Parathyroid adenoma (tissue), 2 donors: ENCODE results near the gene CCL4.
"Not testable (repeated sequence)": the region's sequence is repeated elsewhere in the genome, so short reads cannot be mapped to it uniquely, and the experiment has no call there.

Source experiments
- H2AFZ ChIP-seq: fragments of 300-600 bp; sonication (generic); one replicate; pipeline ENCODE4 v1.7.0; 2017; ENCODE audit warnings: antibody characterized with exemption, mild to moderate bottlenecking
- H3K27ac ChIP-seq: fragments of 300-600 bp; sonication (generic); one replicate; pipeline ENCODE4 v1.7.0; 2017
- H3K27me3 ChIP-seq: fragments of 300-600 bp; sonication (generic); one replicate; pipeline ENCODE4 v1.7.0; 2017; ENCODE audit warnings: low read length; ENCODE audit not compliant: control insufficient read depth, insufficient read depth
- H3K36me3 ChIP-seq: fragments of 300-600 bp; sonication (generic); one replicate; pipeline ENCODE4 v1.7.0; 2017; ENCODE audit warnings: low read length; ENCODE audit not compliant: control insufficient read depth, insufficient read depth
- H3K4me1 ChIP-seq: fragments of 300-600 bp; sonication (generic); one replicate; pipeline ENCODE4 v1.7.0; 2017; ENCODE audit warnings: control low read depth
- H3K4me2 ChIP-seq: fragments of 300-600 bp; sonication (generic); one replicate; pipeline ENCODE4 v1.7.0; 2017; ENCODE audit warnings: low read length
- H3K4me3 ChIP-seq: fragments of 300-600 bp; sonication (generic); one replicate; pipeline ENCODE4 v1.7.0; 2017; ENCODE audit warnings: low read depth, low read length
- H3K79me2 ChIP-seq: fragments of 300-600 bp; sonication (generic); one replicate; pipeline ENCODE4 v1.7.0; 2017; ENCODE audit warnings: control low read depth
- H3K9ac ChIP-seq: fragments of 300-600 bp; sonication (generic); one replicate; pipeline ENCODE4 v1.7.0; 2017; ENCODE audit warnings: mild to moderate bottlenecking
- H3K9me3 ChIP-seq: fragments of 300-600 bp; sonication (generic); one replicate; pipeline ENCODE4 v1.7.0; 2017; ENCODE audit warnings: low read length; ENCODE audit not compliant: control insufficient read depth
- CTCF ChIP-seq: fragments of 300-600 bp; sonication (generic); IDR thresholded peaks from one replicate; pipeline ENCODE4 v1.7.0; 2017; ENCODE audit warnings: antibody characterized with exemption, mild to moderate bottlenecking
- donor health status: primary hyperparathyroidism.

CCL4 gene

DNA sequence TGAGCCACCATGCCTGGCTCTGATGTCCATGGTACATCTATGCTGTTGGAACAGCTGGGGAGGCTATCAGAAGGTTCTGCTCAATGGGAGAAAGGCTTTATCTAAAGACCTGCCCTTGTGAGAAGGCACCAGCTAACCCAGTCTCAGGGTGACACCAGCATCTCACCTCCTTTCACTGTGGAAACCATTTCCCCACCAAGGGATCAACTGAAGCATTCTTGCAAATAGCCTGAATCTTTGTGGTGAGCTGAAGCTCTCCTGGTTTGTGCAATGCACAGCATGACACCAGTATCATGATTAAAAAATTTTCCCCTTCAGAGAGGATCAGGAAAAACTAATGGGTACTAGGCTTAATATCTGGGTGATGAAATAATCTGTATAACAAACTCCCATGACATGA is 34.5 kb upstream of the CCL4 start:
- Histone ChIP-seq H3K36me3 (no peaks in the 10 kb centered on the region), H3K9ac (no peak overlapping the region), H3K4me2 (no peak overlapping the region), H3K79me2 (no peaks in the 10 kb centered on the region), H3K4me3 (no peak overlapping the region), H3K9me3 (no peaks in the 10 kb centered on the region), H3K27me3 (no peaks in the 10 kb centered on the region), H2AFZ (no peak overlapping the region), H3K27ac (no peak overlapping the region), H3K4me1 (no peaks in the 10 kb centered on the region)
- TF ChIP-seq CTCF: no peak

- Histone ChIP-seq H3K79me2 (no peaks in the 10 kb centered on the region), H3K27ac (no peak overlapping the region), H3K4me2 (no peak overlapping the region), H3K9ac (no peak overlapping the region), H3K9me3 (no peaks in the 10 kb centered on the region), H3K27me3 (no peaks in the 10 kb centered on the region), H3K4me3 (no peak overlapping the region), H2AFZ (no peak overlapping the region), H3K36me3 (no peaks in the 10 kb centered on the region), H3K4me1 (no peaks in the 10 kb centered on the region)
- no peak for TF ChIP-seq CTCF
Measured at GRCh38 chr17:36070427-36070826, 33.2 kb upstream of the CCL4 start.

DNA sequence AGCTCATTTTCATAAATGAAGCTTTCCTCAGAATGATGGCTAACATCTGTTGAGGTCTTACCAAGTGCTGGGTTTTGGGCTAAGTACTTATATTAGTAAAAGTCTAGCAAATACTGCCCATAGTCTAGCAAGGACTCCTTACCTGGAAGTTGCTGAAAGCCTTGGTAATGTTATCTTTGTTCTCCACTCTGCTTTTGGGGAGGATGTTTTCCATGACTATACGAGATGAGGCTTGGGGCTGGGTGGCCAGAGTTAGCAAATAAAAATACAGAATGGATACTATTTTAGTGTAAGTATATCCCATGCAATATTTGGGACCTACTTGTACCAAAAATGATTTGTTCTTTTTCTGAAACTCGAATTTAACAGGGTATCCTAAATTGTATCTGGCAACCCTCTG is 31.9 kb upstream of the CCL4 start:
- no peak for TF ChIP-seq CTCF
- H3K27me3 ChIP-seq: no peaks in the 10 kb centered on the region
- H3K4me2 ChIP-seq: no peak overlapping the region
- H3K9me3 ChIP-seq: no peaks in the 10 kb centered on the region
- no peaks in the 10 kb centered on the region for H3K4me1 ChIP-seq
- H3K9ac ChIP-seq: no peak overlapping the region
- no peak overlapping the region for H3K27ac ChIP-seq
- H3K79me2 ChIP-seq: no peaks in the 10 kb centered on the region
- H2AFZ ChIP-seq: no peak overlapping the region
- no peak overlapping the region for H3K4me3 ChIP-seq
- no peaks in the 10 kb centered on the region for H3K36me3 ChIP-seq

DNA sequence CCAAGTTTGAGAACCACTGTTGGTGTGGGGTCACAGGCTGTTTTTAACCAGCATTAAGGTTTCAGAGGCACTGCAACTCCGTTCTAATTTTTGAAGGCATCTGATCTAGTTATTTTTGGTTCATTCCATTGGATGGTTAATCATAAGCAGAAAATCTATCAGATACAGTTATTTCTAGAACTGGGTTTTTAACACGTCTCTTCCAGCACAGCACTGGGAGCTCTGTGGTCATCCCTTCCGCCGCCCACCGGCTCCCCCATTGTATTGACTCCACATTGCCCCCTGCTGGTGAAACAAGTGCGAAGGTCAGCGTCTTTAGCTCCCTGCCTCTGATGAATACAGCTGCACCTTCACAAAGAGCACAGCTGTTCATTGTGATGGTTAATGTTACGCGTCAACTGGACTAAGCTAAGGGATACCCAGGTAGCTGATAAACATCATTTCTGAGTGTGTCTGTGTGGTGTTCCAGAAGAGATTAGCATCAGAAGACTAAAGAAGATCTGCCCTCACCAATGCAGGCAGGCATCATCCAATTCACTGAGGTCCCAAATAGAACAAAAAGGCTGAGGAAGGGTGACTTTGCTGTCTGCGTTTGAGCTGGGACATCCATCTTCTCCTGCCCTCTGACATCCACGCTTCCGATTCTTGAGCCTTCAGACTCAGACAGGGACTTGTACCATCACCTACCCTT is 31.1 kb upstream of the CCL4 start:
- Histone ChIP-seq H3K27ac (no peak overlapping the region), H3K4me1 (no peaks in the 10 kb centered on the region), H3K4me2 (no peak overlapping the region), H2AFZ (no peak overlapping the region), H3K79me2 (no peaks in the 10 kb centered on the region), H3K9ac (no peak overlapping the region), H3K36me3 (no peaks in the 10 kb centered on the region), H3K9me3 (no peaks in the 10 kb centered on the region), H3K27me3 (no peaks in the 10 kb centered on the region), H3K4me3 (no peak overlapping the region)
- peak; percentile 55 for TF ChIP-seq CTCF

- Histone ChIP-seq H3K9me3 (no peaks in the 10 kb centered on the region), H3K27me3 (no peaks in the 10 kb centered on the region), H3K27ac (no peak overlapping the region), H3K4me3 (no peak overlapping the region), H3K79me2 (no peaks in the 10 kb centered on the region), H3K9ac (no peak overlapping the region), H2AFZ (no peak overlapping the region), H3K4me1 (no peaks in the 10 kb centered on the region), H3K4me2 (no peak overlapping the region), H3K36me3 (no peaks in the 10 kb centered on the region)
- no peak for TF ChIP-seq CTCF
Measured at GRCh38 chr17:36074365-36074764, 29.3 kb upstream of the CCL4 start.

DNA sequence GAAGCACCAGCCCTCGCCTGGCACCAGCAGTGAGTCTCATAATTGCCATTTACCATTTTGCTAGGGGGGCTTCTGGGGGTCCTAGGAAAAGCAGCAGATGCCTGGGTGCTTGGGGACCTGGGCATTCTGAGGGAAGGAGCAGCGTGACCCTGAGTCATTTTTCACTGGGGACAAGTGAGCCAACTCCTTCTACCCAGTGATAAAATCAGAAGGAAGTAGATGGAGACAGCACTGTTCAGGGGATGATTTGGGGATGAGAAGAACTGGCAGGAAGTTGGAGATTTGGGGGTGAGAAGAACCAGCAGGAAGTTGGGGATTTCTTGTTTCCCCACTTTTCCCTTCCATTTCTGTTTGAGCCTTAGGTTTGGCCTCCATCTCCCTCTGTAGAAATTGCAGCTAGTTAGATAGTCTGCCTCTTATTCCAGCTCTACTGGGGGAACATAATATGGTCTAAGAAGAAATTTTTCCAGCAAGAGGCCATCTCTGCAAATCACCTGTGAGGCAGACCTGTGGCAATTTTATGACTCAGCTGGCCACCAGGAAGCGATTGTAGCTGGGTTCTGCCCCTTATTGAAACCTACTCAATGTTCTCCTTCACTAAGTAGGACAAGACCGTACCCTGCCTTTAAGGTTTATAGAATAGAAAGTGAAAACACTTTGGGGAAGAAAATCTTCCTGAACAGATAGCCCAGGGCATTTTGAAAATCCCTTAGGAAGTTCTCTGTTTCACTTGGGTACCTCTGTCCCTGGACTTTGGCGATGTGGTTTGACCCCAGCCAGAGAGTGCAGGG is 21.8 kb upstream of the CCL4 start:
- not testable (repeated sequence) for H3K9ac ChIP-seq, H3K27ac ChIP-seq, H3K4me3 ChIP-seq, H3K79me2 ChIP-seq, H3K27me3 ChIP-seq, H2AFZ ChIP-seq, H3K4me1 ChIP-seq, H3K36me3 ChIP-seq, H3K4me2 ChIP-seq, H3K9me3 ChIP-seq
